ENCODE data around the gene IMPG2.

IMPG2 gene

DNA sequence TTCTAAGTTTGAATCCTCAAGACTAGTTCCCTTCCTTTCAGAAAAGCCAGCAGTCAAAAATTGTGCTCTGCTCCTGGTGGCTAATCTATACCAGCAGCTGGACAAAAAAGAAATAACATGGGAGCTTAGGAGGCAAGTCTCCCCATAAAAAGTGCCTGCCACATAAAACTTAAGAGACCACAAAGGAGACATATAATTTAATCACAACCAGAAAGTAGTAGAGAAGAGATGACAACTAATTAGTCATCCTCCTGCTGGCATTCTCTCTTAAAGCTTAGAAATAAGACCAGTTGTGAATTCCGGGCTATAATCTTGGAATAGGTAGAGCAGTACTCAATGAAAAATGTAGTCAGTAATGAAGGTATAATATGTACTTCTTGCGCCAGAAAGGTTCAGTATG, 20.2 kb upstream of the IMPG2 start:
- Histone ChIP-seq H3K36me3 (replicated peaks; ENCODE audit: insufficient read depth, low read length) (no peaks in the 10 kb centered on the region), H3K4me1 (ENCODE audit: low read length) (no peaks in the 10 kb centered on the region), H3K9me3 (replicated peaks; ENCODE audit: insufficient read depth, low read length) (no peaks in the 10 kb centered on the region), H3K27ac (ENCODE audit: low read length) (no peak overlapping the region), H3K27me3 (replicated peaks; ENCODE audit: insufficient read depth, low read length) (no peaks in the 10 kb centered on the region), H3K9me2 (replicated peaks; ENCODE audit: insufficient read depth, low read length) (no peaks in the 10 kb centered on the region), H3K79me2 (ENCODE audit: low read length) (no peaks in the 10 kb centered on the region), H4K20me1 (ENCODE audit: insufficient read depth, low read length) (no peaks in the 10 kb centered on the region), H2AFZ (ENCODE audit: low read length) (no peak overlapping the region), H3K4me3 (ENCODE audit: low read length) (no peak overlapping the region), H3K9ac (ENCODE audit: low read length) (no peak overlapping the region), H3K4me2 (ENCODE audit: low read depth, low read length) (no peak overlapping the region), H3F3A (ENCODE audit: insufficient read depth, low read length) (no peaks in the 10 kb centered on the region)
- no peak for DNase-seq
- no peak for TF ChIP-seq EZH2phosphoT487 (IDR thresholded peaks at IDR 0.05; ENCODE audit: low read length)
- no peak for TF ChIP-seq EZH2 (optimal IDR thresholded peaks at IDR 0.05; ENCODE audit: low read depth, low read length)
- TF ChIP-seq CTCF (IDR thresholded peaks at IDR 0.05; ENCODE audit: low read length): no peak

DNA sequence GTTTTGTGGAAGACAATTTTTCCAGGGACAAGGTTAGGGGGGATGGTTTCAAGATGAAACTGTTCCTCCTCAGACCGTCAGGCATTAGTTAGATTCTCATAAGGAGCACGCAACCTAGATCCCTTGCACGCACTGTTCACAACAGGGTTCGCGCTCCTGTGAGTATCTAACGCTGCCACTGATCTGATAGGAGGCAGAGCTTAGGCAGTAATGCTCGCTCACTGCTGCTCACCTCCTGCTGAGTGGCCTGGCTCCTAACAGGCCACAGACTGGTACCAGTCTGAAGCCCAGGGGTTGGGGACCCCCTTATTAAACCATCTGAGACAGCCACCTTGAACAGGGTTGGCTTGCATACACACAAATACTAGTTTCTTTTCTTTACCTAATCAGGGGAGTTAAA, 13.5 kb upstream of the IMPG2 start:
- no peak overlapping the region for H2AFZ ChIP-seq (ENCODE audit: low read length)
- 0 out of 2 replicates have a peak, but pooled peaks cover 3% of the 10 kb centered on the region for H3F3A ChIP-seq (ENCODE audit: insufficient read depth, low read length)
- DNase-seq: no peak
- H4K20me1 ChIP-seq (ENCODE audit: insufficient read depth, low read length): no peaks in the 10 kb centered on the region
- H3K27me3 ChIP-seq (replicated peaks; ENCODE audit: insufficient read depth, low read length): no peaks in the 10 kb centered on the region
- no peak overlapping the region for H3K9ac ChIP-seq (ENCODE audit: low read length)
- no peak overlapping the region for H3K27ac ChIP-seq (ENCODE audit: low read length)
- H3K4me2 ChIP-seq (ENCODE audit: low read depth, low read length): no peak overlapping the region
- H3K4me1 ChIP-seq (ENCODE audit: low read length): no peaks in the 10 kb centered on the region
- TF ChIP-seq EZH2 (optimal IDR thresholded peaks at IDR 0.05; ENCODE audit: low read depth, low read length) (no peak), CTCF (IDR thresholded peaks at IDR 0.05; ENCODE audit: low read length) (no peak), EZH2phosphoT487 (IDR thresholded peaks at IDR 0.05; ENCODE audit: low read length) (no peak)
- no peaks in the 10 kb centered on the region for H3K36me3 ChIP-seq (replicated peaks; ENCODE audit: insufficient read depth, low read length)
- no peaks in the 10 kb centered on the region for H3K9me3 ChIP-seq (replicated peaks; ENCODE audit: insufficient read depth, low read length)
- no peaks in the 10 kb centered on the region for H3K9me2 ChIP-seq (replicated peaks; ENCODE audit: insufficient read depth, low read length)
- H3K79me2 ChIP-seq (ENCODE audit: low read length): no peaks in the 10 kb centered on the region
- no peak overlapping the region for H3K4me3 ChIP-seq (ENCODE audit: low read length)

- Histone ChIP-seq H3K4me1 (ENCODE audit: low read length) (no peaks in the 10 kb centered on the region), H4K20me1 (ENCODE audit: insufficient read depth, low read length) (no peaks in the 10 kb centered on the region), H3K4me3 (ENCODE audit: low read length) (no peak overlapping the region), H3F3A (ENCODE audit: insufficient read depth, low read length) (0 out of 2 replicates have a peak, but pooled peaks cover 3% of the 10 kb centered on the region), H2AFZ (ENCODE audit: low read length) (no peak overlapping the region), H3K9ac (ENCODE audit: low read length) (no peak overlapping the region), H3K9me2 (replicated peaks; ENCODE audit: insufficient read depth, low read length) (no peaks in the 10 kb centered on the region), H3K4me2 (ENCODE audit: low read depth, low read length) (no peak overlapping the region), H3K27me3 (replicated peaks; ENCODE audit: insufficient read depth, low read length) (0 out of 2 replicates have a peak, but pooled peaks cover 3% of the 10 kb centered on the region), H3K27ac (ENCODE audit: low read length) (no peak overlapping the region), H3K9me3 (replicated peaks; ENCODE audit: insufficient read depth, low read length) (no peaks in the 10 kb centered on the region), H3K36me3 (replicated peaks; ENCODE audit: insufficient read depth, low read length) (no peaks in the 10 kb centered on the region), H3K79me2 (ENCODE audit: low read length) (no peaks in the 10 kb centered on the region)
- TF ChIP-seq CTCF (IDR thresholded peaks at IDR 0.05; ENCODE audit: low read length): no peak
- TF ChIP-seq EZH2phosphoT487 (IDR thresholded peaks at IDR 0.05; ENCODE audit: low read length): no peak
- no peak for TF ChIP-seq EZH2 (optimal IDR thresholded peaks at IDR 0.05; ENCODE audit: low read depth, low read length)
- DNase-seq: no peak
These were observed 8.8 kb upstream of the IMPG2 start for GRCh38 chr3:101329016-101329673.
